Hepatocyte (in vitro differentiated cells): ENCODE measurements around the gene GPR161.

Experiments used
- CTCF ChIP-seq: fragments of 200-600 bp; sonication (generic); IDR thresholded peaks from 2 replicates; pipeline ENCODE4 v1.5.1; 2016; ENCODE audit warnings: antibody characterized with exemption, mild to moderate bottlenecking; ENCODE audit not compliant: poor library complexity
- EZH2 ChIP-seq: fragments of 200-600 bp; sonication (generic); IDR thresholded peaks from 2 replicates; pipeline ENCODE4 v1.6.1; 2016; ENCODE audit warnings: antibody characterized with exemption, mild to moderate bottlenecking, borderline replicate concordance

- TF ChIP-seq CTCF (no peak), EZH2 (no peak)
These were observed 101.4 kb downstream of the GPR161 start for GRCh38 chr1:168035345-168035744.
